ENCODE data around the gene SNCB.

SNCB gene

GRCh38 chr5:176589039-176589769 lies 41.1 kb downstream of the SNCB start:
- WGBS, 2 experiments (ENCODE audit: insufficient coverage in 2 of 2), result 90 to 91% methylated on average over 23 to 31 of the region's 31 CpGs
- H3K4me1 ChIP-seq (ENCODE audit: control insufficient read depth, insufficient read depth, low read length, poor library complexity, severe bottlenecking), result no peaks in the 10 kb centered on the region
- H3K4me3 ChIP-seq (ENCODE audit: extremely low read depth, insufficient read depth, low read length, poor library complexity, severe bottlenecking), result no peak overlapping the region
- no peak overlapping the region for H3K27ac ChIP-seq (ENCODE audit: low read depth, low read length, severe bottlenecking)
- no peaks in the 10 kb centered on the region for H3K36me3 ChIP-seq (ENCODE audit: control insufficient read depth, insufficient read depth, low read length)
- H3K9me3 ChIP-seq (ENCODE audit: control insufficient read depth, low read length), result peaks cover 11% of the 10 kb centered on the region

GRCh38 chr5:176588297-176588696 lies 42.0 kb downstream of the SNCB start:
- H3K9me3 ChIP-seq (ENCODE audit: control insufficient read depth, low read length), result peaks cover 11% of the 10 kb centered on the region

DNA sequence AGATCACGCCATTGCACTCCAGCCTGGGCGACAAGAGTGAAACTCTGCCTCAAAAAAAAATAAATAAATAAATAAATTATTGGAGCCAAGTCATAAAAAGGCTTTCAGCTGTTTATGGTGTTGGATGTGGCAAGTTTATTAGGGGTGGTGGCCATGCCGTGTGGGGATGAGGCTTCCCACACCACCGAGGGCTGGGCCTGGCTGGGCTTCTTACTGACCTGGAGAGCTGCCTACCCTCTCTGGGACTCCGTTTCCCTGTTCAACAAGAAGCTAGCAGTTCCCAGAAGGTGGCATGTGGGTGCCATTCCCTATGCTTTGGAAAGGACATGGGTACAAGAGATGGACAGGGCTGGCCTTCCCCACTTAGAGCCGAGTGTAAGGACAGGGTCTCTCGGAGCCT lies 42.9 kb downstream of the SNCB start:
- 87 to 90% methylated on average over 3 to 5 of the region's 7 CpGs for WGBS, 2 experiments (ENCODE audit: insufficient coverage in 2 of 2)

More at GRCh38 chr5:176588297-176588696, 42.0 kb downstream of the SNCB start:
- Histone ChIP-seq H3K4me3 (ENCODE audit: extremely low read depth, insufficient read depth, low read length, poor library complexity, severe bottlenecking) (no peak overlapping the region), H3K36me3 (ENCODE audit: control insufficient read depth, insufficient read depth, low read length) (no peaks in the 10 kb centered on the region), H3K4me1 (ENCODE audit: control insufficient read depth, insufficient read depth, low read length, poor library complexity, severe bottlenecking) (no peaks in the 10 kb centered on the region), H3K27ac (ENCODE audit: low read depth, low read length, severe bottlenecking) (no peak overlapping the region)

GRCh38 chr5:176583076-176583475 lies 47.3 kb downstream of the SNCB start:
- no peaks in the 10 kb centered on the region for H3K36me3 ChIP-seq (ENCODE audit: control insufficient read depth, insufficient read depth, low read length)
- no peak overlapping the region for H3K27ac ChIP-seq (ENCODE audit: low read depth, low read length, severe bottlenecking)
- H3K4me1 ChIP-seq (ENCODE audit: control insufficient read depth, insufficient read depth, low read length, poor library complexity, severe bottlenecking), result no peaks in the 10 kb centered on the region
- peaks cover 11% of the 10 kb centered on the region for H3K9me3 ChIP-seq (ENCODE audit: control insufficient read depth, low read length)
- H3K4me3 ChIP-seq (ENCODE audit: extremely low read depth, insufficient read depth, low read length, poor library complexity, severe bottlenecking), result no peak overlapping the region
- WGBS, 2 experiments (ENCODE audit: insufficient coverage in 2 of 2), result 88 to 92% methylated on average over 3 of the region's 4 CpGs

More for the DNA sequence above, 42.9 kb downstream of the SNCB start:
- Histone ChIP-seq H3K4me3 (ENCODE audit: extremely low read depth, insufficient read depth, low read length, poor library complexity, severe bottlenecking) (no peak overlapping the region), H3K36me3 (ENCODE audit: control insufficient read depth, insufficient read depth, low read length) (no peaks in the 10 kb centered on the region), H3K4me1 (ENCODE audit: control insufficient read depth, insufficient read depth, low read length, poor library complexity, severe bottlenecking) (no peaks in the 10 kb centered on the region), H3K27ac (ENCODE audit: low read depth, low read length, severe bottlenecking) (no peak overlapping the region), H3K9me3 (ENCODE audit: control insufficient read depth, low read length) (peaks cover 11% of the 10 kb centered on the region)

DNA sequence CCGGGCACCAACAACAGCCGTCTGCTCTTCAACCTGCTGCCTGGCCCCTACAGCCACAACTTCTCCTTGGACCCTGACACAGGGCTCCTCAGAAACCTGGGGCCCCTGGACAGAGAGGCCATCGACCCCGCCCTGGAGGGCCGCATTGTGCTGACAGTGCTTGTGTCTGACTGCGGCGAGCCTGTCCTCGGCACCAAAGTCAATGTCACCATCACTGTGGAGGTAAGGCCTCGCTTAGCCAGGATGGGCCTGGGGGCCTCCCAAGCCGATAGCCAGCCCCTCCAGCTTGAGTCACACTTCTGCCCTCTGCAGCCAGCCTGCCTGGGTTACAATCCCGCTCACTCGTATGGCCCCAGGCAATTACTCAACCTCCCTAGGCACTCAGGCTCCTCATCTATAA lies 49.0 kb downstream of the SNCB start:
- Histone ChIP-seq H3K4me1 (ENCODE audit: control insufficient read depth, insufficient read depth, low read length, poor library complexity, severe bottlenecking) (no peaks in the 10 kb centered on the region), H3K27ac (ENCODE audit: low read depth, low read length, severe bottlenecking) (no peak overlapping the region), H3K36me3 (ENCODE audit: control insufficient read depth, insufficient read depth, low read length) (no peaks in the 10 kb centered on the region), H3K4me3 (ENCODE audit: extremely low read depth, insufficient read depth, low read length, poor library complexity, severe bottlenecking) (no peak overlapping the region), H3K9me3 (ENCODE audit: control insufficient read depth, low read length) (peaks cover 11% of the 10 kb centered on the region)
- WGBS, 2 experiments (ENCODE audit: insufficient coverage in 2 of 2), result 89 to 92% methylated on average over 9 to 10 of the region's 12 CpGs

GRCh38 chr5:176579323-176579722 lies 51.0 kb downstream of the SNCB start:
- 72 to 86% methylated on average over 4 of the region's 4 CpGs for WGBS, 2 experiments (ENCODE audit: insufficient coverage in 2 of 2)
- H3K4me3 ChIP-seq (ENCODE audit: extremely low read depth, insufficient read depth, low read length, poor library complexity, severe bottlenecking), result no peak overlapping the region
- H3K27ac ChIP-seq (ENCODE audit: low read depth, low read length, severe bottlenecking), result no peak overlapping the region

DNA sequence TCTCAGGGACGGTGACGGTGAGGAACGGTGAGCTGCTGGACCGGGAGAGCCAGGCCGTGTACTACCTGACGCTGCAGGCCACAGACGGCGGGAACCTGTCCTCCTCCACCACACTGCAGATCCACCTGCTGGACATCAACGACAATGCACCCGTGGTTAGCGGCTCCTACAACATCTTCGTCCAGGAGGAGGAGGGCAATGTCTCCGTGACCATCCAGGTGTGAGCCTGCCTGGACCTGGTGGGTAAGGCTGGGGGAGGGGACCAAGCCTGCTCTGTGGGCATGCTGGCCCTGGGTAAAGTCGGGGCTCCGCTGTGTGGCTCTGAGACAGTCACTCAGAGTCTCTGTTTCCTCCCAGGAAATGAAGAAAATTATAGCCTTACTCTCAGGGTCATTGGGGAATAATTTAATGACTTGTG lies 51.9 kb downstream of the SNCB start:
- H3K36me3 ChIP-seq (ENCODE audit: control insufficient read depth, insufficient read depth, low read length), result no peaks in the 10 kb centered on the region

More at GRCh38 chr5:176579323-176579722, 51.0 kb downstream of the SNCB start:
- Histone ChIP-seq H3K4me1 (ENCODE audit: control insufficient read depth, insufficient read depth, low read length, poor library complexity, severe bottlenecking) (no peaks in the 10 kb centered on the region), H3K9me3 (ENCODE audit: control insufficient read depth, low read length) (no peaks in the 10 kb centered on the region), H3K36me3 (ENCODE audit: control insufficient read depth, insufficient read depth, low read length) (no peaks in the 10 kb centered on the region)

DNA sequence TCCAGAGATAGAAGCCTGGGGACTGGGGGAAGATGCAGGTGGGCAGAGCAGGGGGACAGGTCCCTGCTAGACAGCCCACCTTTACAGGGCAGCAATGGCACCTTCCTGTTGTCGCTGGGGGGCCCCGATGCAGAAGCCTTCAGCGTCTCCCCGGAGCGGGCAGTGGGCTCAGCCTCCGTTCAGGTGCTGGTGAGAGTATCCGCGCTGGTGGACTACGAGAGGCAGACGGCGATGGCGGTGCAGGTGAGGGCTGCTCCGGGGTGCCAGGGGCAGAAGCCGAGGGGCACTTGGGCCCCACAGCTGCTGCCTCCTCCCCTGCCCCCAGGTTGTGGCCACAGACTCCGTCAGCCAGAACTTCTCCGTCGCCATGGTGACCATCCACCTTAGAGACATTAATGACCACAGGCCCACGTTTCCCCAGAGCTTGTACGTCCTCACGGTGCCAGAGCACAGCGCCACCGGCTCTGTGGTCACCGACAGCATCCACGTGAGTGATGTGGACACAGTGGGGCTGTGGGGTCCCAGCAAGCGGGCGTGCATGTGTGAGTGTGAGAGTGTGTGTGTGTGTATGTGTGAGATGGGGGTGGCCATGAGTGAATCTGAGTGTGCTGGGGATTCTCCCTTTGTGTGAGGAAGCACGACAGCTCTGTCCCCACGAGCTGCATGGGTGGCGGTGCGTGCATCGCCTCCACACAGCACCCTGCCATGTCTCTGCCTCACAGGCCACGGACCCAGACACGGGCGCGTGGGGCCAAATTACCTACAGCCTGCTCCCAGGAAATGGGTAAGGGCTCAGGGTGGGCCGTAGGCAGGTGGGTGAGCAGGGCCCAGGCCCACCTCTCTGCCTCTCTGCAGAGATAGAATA lies 52.8 kb downstream of the SNCB start:
- Histone ChIP-seq H3K36me3 (ENCODE audit: control insufficient read depth, insufficient read depth, low read length) (no peaks in the 10 kb centered on the region), H3K9me3 (ENCODE audit: control insufficient read depth, low read length) (no peaks in the 10 kb centered on the region), H3K27ac (ENCODE audit: low read depth, low read length, severe bottlenecking) (no peak overlapping the region), H3K4me3 (ENCODE audit: extremely low read depth, insufficient read depth, low read length, poor library complexity, severe bottlenecking) (no peak overlapping the region), H3K4me1 (ENCODE audit: control insufficient read depth, insufficient read depth, low read length, poor library complexity, severe bottlenecking) (no peaks in the 10 kb centered on the region)
- 91 to 96% methylated on average over 32 to 34 of the region's 36 CpGs for WGBS, 2 experiments (ENCODE audit: insufficient coverage in 2 of 2)

More for the DNA sequence above, 51.9 kb downstream of the SNCB start:
- H3K27ac ChIP-seq (ENCODE audit: low read depth, low read length, severe bottlenecking), result no peak overlapping the region
- no peak overlapping the region for H3K4me3 ChIP-seq (ENCODE audit: extremely low read depth, insufficient read depth, low read length, poor library complexity, severe bottlenecking)
- no peaks in the 10 kb centered on the region for H3K9me3 ChIP-seq (ENCODE audit: control insufficient read depth, low read length)
- WGBS, 2 experiments (ENCODE audit: insufficient coverage in 2 of 2), result 22 to 24% methylated on average over 10 to 15 of the region's 15 CpGs
- H3K4me1 ChIP-seq (ENCODE audit: control insufficient read depth, insufficient read depth, low read length, poor library complexity, severe bottlenecking), result no peaks in the 10 kb centered on the region

- H3K27ac ChIP-seq (ENCODE audit: low read depth, low read length, severe bottlenecking), result no peak overlapping the region
- H3K36me3 ChIP-seq (ENCODE audit: control insufficient read depth, insufficient read depth, low read length), result no peaks in the 10 kb centered on the region
- H3K4me1 ChIP-seq (ENCODE audit: control insufficient read depth, insufficient read depth, low read length, poor library complexity, severe bottlenecking), result no peaks in the 10 kb centered on the region
- WGBS, 2 experiments (ENCODE audit: insufficient coverage in 2 of 2), result 92 to 95% methylated on average over 25 to 29 of the region's 37 CpGs
- no peaks in the 10 kb centered on the region for H3K9me3 ChIP-seq (ENCODE audit: control insufficient read depth, low read length)
- H3K4me3 ChIP-seq (ENCODE audit: extremely low read depth, insufficient read depth, low read length, poor library complexity, severe bottlenecking), result no peak overlapping the region
Measured at GRCh38 chr5:176575488-176576422, 54.6 kb downstream of the SNCB start.

DNA sequence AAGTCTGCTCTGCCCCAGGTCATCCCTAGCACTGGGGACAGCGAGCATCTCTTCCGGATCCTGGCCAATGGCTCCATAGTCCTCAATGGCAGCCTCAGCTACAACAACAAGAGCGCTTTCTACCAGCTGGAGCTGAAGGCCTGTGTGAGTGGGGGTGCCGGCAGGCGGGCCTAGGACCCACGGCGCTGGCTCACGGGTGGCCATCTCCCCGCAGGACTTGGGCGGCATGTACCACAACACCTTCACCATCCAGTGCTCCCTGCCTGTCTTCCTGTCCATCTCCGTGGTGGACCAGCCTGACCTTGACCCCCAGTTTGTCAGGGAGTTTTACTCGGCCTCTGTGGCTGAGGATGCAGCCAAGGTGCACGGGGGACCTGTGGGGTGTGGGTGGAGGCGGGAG lies 55.3 kb downstream of the SNCB start:
- Histone ChIP-seq H3K4me3 (ENCODE audit: extremely low read depth, insufficient read depth, low read length, poor library complexity, severe bottlenecking) (no peak overlapping the region), H3K4me1 (ENCODE audit: control insufficient read depth, insufficient read depth, low read length, poor library complexity, severe bottlenecking) (no peaks in the 10 kb centered on the region), H3K36me3 (ENCODE audit: control insufficient read depth, insufficient read depth, low read length) (no peaks in the 10 kb centered on the region), H3K27ac (ENCODE audit: low read depth, low read length, severe bottlenecking) (no peak overlapping the region), H3K9me3 (ENCODE audit: control insufficient read depth, low read length) (no peaks in the 10 kb centered on the region)
- WGBS, 2 experiments (ENCODE audit: insufficient coverage in 2 of 2), result 89 to 97% methylated on average over 5 to 9 of the region's 14 CpGs

All from mesodermal cell (in vitro differentiated cells).